Measurements from ENCODE around the gene BRAF. TPM values are rescaled to one million over a fixed set of nuclear protein-coding genes. Genes with fewer than 3 reads are reported as not detected.
"Not testable (repeated sequence)": the region's sequence is repeated elsewhere in the genome, so short reads cannot be mapped to it uniquely, and the experiment has no call there.

Gene BRAF
- total and polyA plus RNA-seq, 2 experiments from 2014 or later: 14.0 to 42.0 TPM

DNA sequence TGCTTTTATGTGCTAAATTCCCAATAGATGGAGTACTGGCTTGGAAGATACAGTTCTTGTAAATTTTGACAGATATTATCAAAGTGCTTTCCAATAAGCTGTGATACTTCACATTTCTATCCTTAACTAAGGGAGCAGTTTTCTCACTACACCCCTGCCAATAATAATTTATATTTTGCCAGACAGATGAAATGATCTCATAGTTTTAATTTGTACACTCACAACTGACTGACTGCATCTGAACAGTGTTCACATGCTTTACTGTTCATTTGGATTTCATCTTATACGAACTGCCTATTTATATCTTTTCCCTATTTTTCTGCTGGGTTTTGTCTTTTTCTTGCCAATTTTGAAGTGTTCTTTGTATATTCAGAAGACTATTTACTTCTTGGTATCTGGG lies 96.0 kb downstream of the BRAF start:
- Histone ChIP-seq H3K36me3 (replicated peaks; ENCODE audit: insufficient read depth, low read depth) (no peaks in the 10 kb centered on the region), H3K79me2 (peaks cover 7% of the 10 kb centered on the region), H3K9me3 (ENCODE audit: low read depth) (no peaks in the 10 kb centered on the region), H4K20me1 (ENCODE audit: insufficient read depth, poor library complexity, severe bottlenecking) (no peaks in the 10 kb centered on the region), H3K4me2 (no peak overlapping the region), H3K27me3 (no peaks in the 10 kb centered on the region), H3K27ac (no peak overlapping the region), H2AFZ (no peak overlapping the region), H3K9me2 (replicated peaks; ENCODE audit: insufficient read depth) (no peaks in the 10 kb centered on the region), H3K4me3 (no peak overlapping the region), H3K4me1 (ENCODE audit: insufficient read depth) (no peaks in the 10 kb centered on the region)
- TF ChIP-seq EZH2phosphoT487 (IDR thresholded peaks at IDR 0.05; ENCODE audit: low read depth, severe bottlenecking, unreplicated experiment) (no peak), EZH2 (IDR thresholded peaks at IDR 0.05; ENCODE audit: borderline replicate concordance) (no peak)
- TF ChIP-seq, protein P1, sequence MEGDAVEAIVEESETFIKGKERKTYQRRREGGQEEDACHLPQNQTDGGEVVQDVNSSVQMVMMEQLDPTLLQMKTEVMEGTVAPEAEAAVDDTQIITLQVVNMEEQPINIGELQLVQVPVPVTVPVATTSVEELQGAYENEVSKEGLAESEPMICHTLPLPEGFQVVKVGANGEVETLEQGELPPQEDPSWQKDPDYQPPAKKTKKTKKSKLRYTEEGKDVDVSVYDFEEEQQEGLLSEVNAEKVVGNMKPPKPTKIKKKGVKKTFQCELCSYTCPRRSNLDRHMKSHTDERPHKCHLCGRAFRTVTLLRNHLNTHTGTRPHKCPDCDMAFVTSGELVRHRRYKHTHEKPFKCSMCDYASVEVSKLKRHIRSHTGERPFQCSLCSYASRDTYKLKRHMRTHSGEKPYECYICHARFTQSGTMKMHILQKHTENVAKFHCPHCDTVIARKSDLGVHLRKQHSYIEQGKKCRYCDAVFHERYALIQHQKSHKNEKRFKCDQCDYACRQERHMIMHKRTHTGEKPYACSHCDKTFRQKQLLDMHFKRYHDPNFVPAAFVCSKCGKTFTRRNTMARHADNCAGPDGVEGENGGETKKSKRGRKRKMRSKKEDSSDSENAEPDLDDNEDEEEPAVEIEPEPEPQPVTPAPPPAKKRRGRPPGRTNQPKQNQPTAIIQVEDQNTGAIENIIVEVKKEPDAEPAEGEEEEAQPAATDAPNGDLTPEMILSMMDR (IDR thresholded peaks at IDR 0.05; ENCODE audit: poor library complexity): no peak
- WGBS (ENCODE audit: low lambda C conversion rate, missing lambda C conversion rate): 97% methylated on average over 1 of the region's 1 CpG
- no peak for DNase-seq (ENCODE audit: low spot score)

DNA sequence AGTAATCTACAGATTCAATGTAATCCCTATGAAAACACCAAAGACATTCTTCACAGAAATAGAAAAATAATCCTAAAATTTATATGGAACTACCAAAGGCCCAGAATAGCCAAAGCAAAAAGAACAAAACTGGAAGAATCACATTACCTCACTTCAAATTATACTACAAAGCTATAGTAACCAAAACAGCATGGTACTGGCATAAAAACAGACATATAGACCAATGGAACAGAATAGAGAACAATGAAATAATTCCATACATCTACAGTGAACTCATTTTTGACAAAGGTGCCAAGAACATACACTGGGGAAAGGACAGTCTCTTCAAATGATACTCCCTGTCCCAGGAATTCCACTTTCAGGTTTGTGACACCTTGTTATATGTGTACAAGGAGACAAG lies 107.3 kb downstream of the BRAF start:
- H3K4me2 ChIP-seq; H3K27me3 ChIP-seq; H3K9me2 ChIP-seq (replicated peaks; ENCODE audit: insufficient read depth); H3K4me1 ChIP-seq (ENCODE audit: insufficient read depth); H3K36me3 ChIP-seq (replicated peaks; ENCODE audit: insufficient read depth, low read depth); H4K20me1 ChIP-seq (ENCODE audit: insufficient read depth, poor library complexity, severe bottlenecking); DNase-seq (ENCODE audit: low spot score); H3K9me3 ChIP-seq (ENCODE audit: low read depth); H2AFZ ChIP-seq; H3K27ac ChIP-seq; H3K79me2 ChIP-seq; H3K4me3 ChIP-seq: not testable (repeated sequence)

DNA sequence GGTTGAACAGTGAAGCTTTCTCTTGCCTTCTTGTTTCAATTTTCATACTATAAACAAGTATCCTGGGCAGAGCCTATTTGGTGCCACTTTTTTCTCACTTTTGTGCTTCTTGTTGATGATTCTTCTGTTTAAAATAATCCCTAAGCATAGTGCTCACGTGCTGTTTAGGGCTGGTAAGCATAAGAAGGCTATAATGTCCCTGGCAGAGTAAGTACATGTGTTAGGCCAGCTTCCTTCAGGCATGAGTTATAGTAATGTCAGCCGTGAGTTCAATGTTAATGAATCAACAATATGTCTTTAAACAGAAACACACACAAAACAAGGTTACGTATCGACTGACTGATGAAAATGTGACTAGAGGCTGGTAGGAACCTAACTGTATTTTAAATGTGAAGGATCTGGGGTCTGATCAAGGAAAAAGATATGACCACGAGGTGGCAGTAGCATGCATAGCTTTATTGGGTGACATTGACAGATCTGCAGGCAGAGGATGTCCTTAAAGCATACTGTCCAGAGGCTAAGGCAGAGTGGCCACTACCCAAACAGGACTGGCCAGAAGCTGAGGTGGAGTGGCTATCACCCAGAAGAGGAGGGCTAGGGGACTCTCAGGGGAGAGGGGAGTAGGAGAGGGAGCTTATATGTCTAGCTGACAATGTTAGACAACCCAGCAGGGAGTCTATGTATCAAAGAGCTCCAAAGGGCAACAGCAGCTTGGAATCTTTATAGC lies 113.7 kb downstream of the BRAF start:
- 47% methylated on average over 5 of the region's 5 CpGs for WGBS (ENCODE audit: low lambda C conversion rate, missing lambda C conversion rate)
- TF ChIP-seq EZH2 (IDR thresholded peaks at IDR 0.05; ENCODE audit: borderline replicate concordance) (no peak), EZH2phosphoT487 (IDR thresholded peaks at IDR 0.05; ENCODE audit: low read depth, severe bottlenecking, unreplicated experiment) (no peak)
- TF ChIP-seq, protein P1 (IDR thresholded peaks at IDR 0.05; ENCODE audit: poor library complexity): peak; percentile 80

DNA sequence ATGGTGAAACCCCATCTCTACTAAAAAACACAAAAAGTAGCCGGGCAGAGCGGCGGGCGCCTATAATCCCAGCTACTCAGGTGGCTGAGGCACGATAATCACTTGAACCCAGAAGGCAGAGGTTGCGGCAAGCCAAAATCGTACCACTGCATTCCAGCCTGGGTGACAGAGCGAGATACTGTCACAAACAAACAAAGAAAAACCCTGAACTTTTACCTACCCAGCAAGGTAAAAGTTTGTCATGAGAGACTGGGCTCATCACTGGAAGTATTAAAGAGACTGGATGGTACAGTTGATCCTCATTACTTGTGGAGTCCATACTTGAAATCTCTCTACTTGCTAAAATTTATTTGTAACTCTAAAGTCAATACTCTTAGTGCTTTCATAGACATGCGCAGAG lies 114.3 kb downstream of the BRAF start:
- Histone ChIP-seq H2AFZ (no peak overlapping the region), H3K36me3 (replicated peaks; ENCODE audit: insufficient read depth, low read depth) (no peaks in the 10 kb centered on the region), H3K9me2 (replicated peaks; ENCODE audit: insufficient read depth) (no peaks in the 10 kb centered on the region), H3K79me2 (no peaks in the 10 kb centered on the region), H3K9me3 (ENCODE audit: low read depth) (no peaks in the 10 kb centered on the region), H3K27me3 (no peaks in the 10 kb centered on the region), H4K20me1 (ENCODE audit: insufficient read depth, poor library complexity, severe bottlenecking) (no peaks in the 10 kb centered on the region), H3K4me2 (no peak overlapping the region), H3K27ac (no peak overlapping the region), H3K4me3 (no peak overlapping the region), H3K4me1 (ENCODE audit: insufficient read depth) (no peaks in the 10 kb centered on the region)
- TF ChIP-seq EZH2 (IDR thresholded peaks at IDR 0.05; ENCODE audit: borderline replicate concordance) (no peak), EZH2phosphoT487 (IDR thresholded peaks at IDR 0.05; ENCODE audit: low read depth, severe bottlenecking, unreplicated experiment) (no peak)
- TF ChIP-seq, protein P1 (IDR thresholded peaks at IDR 0.05; ENCODE audit: poor library complexity): no peak
- WGBS (ENCODE audit: low lambda C conversion rate, missing lambda C conversion rate): 96% methylated on average over 9 of the region's 9 CpGs
- no peak for DNase-seq (ENCODE audit: low spot score)

More for the DNA sequence above, 113.7 kb downstream of the BRAF start:
- no peaks in the 10 kb centered on the region for H3K36me3 ChIP-seq (replicated peaks; ENCODE audit: insufficient read depth, low read depth)
- no peaks in the 10 kb centered on the region for H3K27me3 ChIP-seq
- H2AFZ ChIP-seq: no peak overlapping the region
- peak; percentile 80 for DNase-seq (ENCODE audit: low spot score)
- H3K9me3 ChIP-seq (ENCODE audit: low read depth): no peaks in the 10 kb centered on the region
- H3K27ac ChIP-seq: no peak overlapping the region
- H3K4me1 ChIP-seq (ENCODE audit: insufficient read depth): no peaks in the 10 kb centered on the region
- H4K20me1 ChIP-seq (ENCODE audit: insufficient read depth, poor library complexity, severe bottlenecking): no peaks in the 10 kb centered on the region
- no peak overlapping the region for H3K4me2 ChIP-seq
- no peaks in the 10 kb centered on the region for H3K79me2 ChIP-seq
- no peak overlapping the region for H3K4me3 ChIP-seq
- H3K9me2 ChIP-seq (replicated peaks; ENCODE audit: insufficient read depth): no peaks in the 10 kb centered on the region
